Right atrium auricular region (tissue), 2 donors: ENCODE results near the gene FSIP1. TPM values are rescaled to one million over a fixed set of nuclear protein-coding genes. Genes with fewer than 3 reads are reported as not detected.

Experiments
- DNase-seq: peaks from one replicate; pipeline ENCODE4 v3.0.0-alpha.2; 2019; ENCODE audit warnings: low spot score
- H3K27ac ChIP-seq, 2 donors: fragments of 200-600 bp; sonication (generic); 1 replicate in 1 of 2; 2 replicates in 1 of 2; pipeline ENCODE4 v1.5.1; 2016 to 2019
- H3K27me3 ChIP-seq, 2 donors: fragments of 200-600 bp; sonication (generic); one replicate each; pipeline versions ENCODE4 v1.5.1 to v1.6.0; 2017 to 2019
- H3K36me3 ChIP-seq: fragments of 200-600 bp; sonication (generic); one replicate; pipeline ENCODE4 v1.5.1; 2016
- H3K4me1 ChIP-seq, 2 donors: fragments of 200-600 bp; sonication (generic); one replicate each; pipeline versions ENCODE4 v1.5.1 to v1.6.0; 2017 to 2019
- H3K4me3 ChIP-seq, 2 donors: fragments of 200-600 bp; sonication (generic); 1 replicate in 1 of 2; 2 replicates in 1 of 2; pipeline ENCODE4 v1.5.1; 2017 to 2019; ENCODE audit warnings: mild to moderate bottlenecking in 1 of 2, moderate library complexity in 1 of 2
- H3K9me3 ChIP-seq, 2 donors: fragments of 200-600 bp; sonication (generic); one replicate each; pipeline ENCODE4 v1.5.1; 2019
- total RNA-seq, 2 donors: library from RNA; depleted of rRNA; stranded (reverse); fragments of >200 nt; gene quantifications; one replicate each; pipeline ENCODE4 v1.1.0, GENCODE V29; 2016
- TF ChIP-seq, protein P1 (sequence below), 2 donors: fragments of 200-600 bp; sonication (generic); IDR thresholded peaks; one replicate each; pipeline ENCODE4 v1.5.1; 2019; ENCODE audit warnings: antibody characterized with exemption in 2 of 2

FSIP1 gene
- total RNA-seq, 2 donors from 2014 or later, result 0.24 TPM; not detected in 1

DNA sequence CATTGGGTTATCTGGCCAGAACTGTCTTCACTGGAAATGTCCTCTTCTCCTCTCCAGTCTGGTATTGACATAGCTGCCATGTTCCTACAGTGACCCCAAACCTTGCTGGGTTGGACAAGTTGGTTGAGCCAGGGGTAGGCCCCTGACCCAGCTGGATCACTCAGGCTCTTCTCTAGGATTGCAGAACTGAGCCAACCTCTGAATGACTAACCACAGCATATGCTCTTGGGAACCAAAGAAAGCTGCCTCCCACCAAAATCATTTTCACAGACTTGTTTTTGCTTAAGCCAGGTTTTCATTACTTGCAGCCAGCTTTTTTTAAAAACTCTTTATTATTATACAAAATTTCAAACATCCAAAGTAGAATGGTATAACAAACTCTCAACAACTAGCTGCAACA is 41.4 kb downstream of the FSIP1 start:
- Histone ChIP-seq H3K4me3 (no peak overlapping the region), H3K36me3 (no peaks in the 10 kb centered on the region)
- DNase-seq, result no peak

DNA sequence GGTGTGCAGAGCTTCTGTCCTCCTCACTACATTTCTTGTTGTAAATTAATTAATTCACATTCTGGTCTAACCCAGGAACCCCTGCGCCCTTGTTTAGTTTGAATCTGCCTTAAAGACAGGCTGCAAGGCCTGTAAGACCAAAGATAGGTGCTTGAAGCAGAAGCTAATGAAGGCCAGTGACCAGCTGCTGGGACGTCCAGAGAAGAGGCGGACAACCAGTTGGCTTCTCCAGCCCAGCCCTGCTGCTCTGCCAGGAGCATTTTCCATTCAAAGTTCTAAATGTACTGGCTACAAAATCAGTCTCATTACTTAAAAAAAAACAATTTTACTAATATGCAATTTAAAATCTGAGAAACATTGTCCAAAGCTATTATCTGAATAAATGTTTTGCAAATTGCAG is 43.6 kb downstream of the FSIP1 start:
- Histone ChIP-seq H3K4me3 (no peak overlapping the region), H3K36me3 (no peaks in the 10 kb centered on the region), H3K27ac (no peak overlapping the region), H3K27me3 (no peaks in the 10 kb centered on the region), H3K9me3 (no peaks in the 10 kb centered on the region), H3K4me1 (no peaks in the 10 kb centered on the region)
- TF ChIP-seq, protein P1, sequence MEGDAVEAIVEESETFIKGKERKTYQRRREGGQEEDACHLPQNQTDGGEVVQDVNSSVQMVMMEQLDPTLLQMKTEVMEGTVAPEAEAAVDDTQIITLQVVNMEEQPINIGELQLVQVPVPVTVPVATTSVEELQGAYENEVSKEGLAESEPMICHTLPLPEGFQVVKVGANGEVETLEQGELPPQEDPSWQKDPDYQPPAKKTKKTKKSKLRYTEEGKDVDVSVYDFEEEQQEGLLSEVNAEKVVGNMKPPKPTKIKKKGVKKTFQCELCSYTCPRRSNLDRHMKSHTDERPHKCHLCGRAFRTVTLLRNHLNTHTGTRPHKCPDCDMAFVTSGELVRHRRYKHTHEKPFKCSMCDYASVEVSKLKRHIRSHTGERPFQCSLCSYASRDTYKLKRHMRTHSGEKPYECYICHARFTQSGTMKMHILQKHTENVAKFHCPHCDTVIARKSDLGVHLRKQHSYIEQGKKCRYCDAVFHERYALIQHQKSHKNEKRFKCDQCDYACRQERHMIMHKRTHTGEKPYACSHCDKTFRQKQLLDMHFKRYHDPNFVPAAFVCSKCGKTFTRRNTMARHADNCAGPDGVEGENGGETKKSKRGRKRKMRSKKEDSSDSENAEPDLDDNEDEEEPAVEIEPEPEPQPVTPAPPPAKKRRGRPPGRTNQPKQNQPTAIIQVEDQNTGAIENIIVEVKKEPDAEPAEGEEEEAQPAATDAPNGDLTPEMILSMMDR (IDR thresholded peaks at IDR 0.05), result no peak
- DNase-seq, result no peak

More for the DNA sequence above, 41.4 kb downstream of the FSIP1 start:
- TF ChIP-seq, protein P1 (IDR thresholded peaks at IDR 0.05), result no peak
- no peaks in the 10 kb centered on the region for H3K4me1 ChIP-seq
- H3K27ac ChIP-seq, result no peak overlapping the region
- no peaks in the 10 kb centered on the region for H3K27me3 ChIP-seq
- no peaks in the 10 kb centered on the region for H3K9me3 ChIP-seq

DNA sequence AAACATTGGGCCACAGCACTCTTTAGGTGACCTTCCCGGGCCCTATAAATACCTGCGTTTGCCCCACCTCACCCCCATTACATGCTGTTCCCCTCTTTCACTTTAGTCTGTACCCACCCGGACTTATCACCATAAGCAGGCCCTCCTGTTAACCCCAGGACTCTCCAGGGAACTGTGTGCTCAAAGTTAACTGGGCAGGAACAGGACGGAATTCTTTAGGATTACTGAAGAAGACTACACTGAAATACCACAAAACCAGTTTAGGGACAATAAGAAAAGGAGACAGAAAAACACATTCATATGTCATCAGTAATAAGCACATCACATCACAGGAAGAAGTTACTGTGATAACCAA is 45.5 kb downstream of the FSIP1 start:
- Histone ChIP-seq H3K9me3 (no peaks in the 10 kb centered on the region), H3K36me3 (no peaks in the 10 kb centered on the region), H3K4me3 (no peak overlapping the region), H3K27me3 (no peaks in the 10 kb centered on the region), H3K4me1 (no peaks in the 10 kb centered on the region), H3K27ac (no peak overlapping the region)
- TF ChIP-seq, protein P1 (IDR thresholded peaks at IDR 0.05), result no peak
- no peak for DNase-seq

DNA sequence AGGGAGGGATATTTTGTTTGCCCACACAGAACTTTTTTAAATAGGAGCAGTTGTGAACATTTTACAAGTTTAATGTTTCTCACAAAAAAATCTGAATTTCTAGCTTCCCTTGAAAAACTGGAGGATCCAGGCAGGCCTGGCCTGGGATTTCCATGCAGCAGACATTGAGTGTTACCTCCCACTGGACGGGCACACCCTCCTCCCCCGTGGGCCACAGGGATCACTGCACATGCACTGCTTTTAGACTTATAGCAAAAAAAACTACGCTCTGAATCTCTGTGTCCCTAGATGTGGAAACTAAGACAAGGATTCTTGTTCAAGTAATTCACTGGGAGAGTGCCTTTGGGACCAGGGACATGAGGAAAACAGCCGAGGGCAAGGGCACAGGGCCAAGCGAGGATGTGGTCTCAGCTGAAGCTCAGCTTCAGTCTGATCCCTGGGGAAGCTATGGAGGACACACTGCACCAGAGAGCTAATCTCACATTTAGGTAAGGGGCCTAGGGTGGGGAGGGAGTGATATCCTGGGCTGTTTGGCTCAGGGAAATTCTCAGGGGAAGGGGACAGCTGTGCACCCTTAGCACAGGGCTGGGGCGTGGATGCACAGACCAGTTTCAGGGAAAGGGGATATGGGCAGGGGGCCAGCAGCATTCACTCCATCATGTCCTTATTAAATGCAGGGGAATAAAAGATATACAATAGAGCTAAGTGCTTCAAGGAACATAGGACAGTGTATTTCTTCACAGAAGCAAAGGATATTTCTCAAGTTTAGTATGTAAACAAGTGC is 46.0 kb downstream of the FSIP1 start:
- H3K27me3 ChIP-seq, result no peaks in the 10 kb centered on the region
- no peaks in the 10 kb centered on the region for H3K9me3 ChIP-seq
- no peaks in the 10 kb centered on the region for H3K36me3 ChIP-seq
- H3K4me1 ChIP-seq, result no peaks in the 10 kb centered on the region
- H3K27ac ChIP-seq, result peak overlapping the region in 1 of 2 donors; percentile 1
- H3K4me3 ChIP-seq, result no peak overlapping the region
- TF ChIP-seq, protein P1 (IDR thresholded peaks at IDR 0.05), result no peak
- DNase-seq, result no peak

DNA sequence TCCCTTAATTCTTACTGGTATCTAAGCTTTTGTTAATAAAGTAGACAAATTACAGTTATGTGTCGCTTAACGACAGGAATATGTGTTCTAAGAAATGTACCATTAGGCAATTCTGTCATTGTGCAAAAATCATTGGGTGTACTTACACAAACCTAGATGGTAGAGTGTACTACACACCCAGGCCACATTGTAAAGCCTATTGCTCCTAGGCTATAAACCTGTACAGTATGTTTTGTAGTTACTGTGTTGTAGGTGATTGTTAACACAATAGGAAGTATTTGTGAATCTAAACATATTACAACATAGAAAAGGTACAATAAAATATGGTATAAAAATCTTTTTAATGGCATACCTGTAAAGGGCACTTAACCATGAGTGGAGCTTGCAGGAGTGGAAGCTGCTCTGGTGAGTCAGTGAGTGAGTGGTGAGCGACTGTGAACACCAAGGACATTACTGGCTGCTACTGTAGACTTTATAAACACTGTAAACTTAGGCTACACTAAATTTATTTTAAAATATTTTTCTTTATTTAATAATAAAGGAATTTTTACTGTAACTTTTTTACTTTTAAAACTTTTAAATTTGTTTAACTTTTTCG is 47.4 kb downstream of the FSIP1 start:
- Histone ChIP-seq H3K27me3 (no peaks in the 10 kb centered on the region), H3K27ac (no peak overlapping the region), H3K4me3 (no peak overlapping the region), H3K4me1 (no peaks in the 10 kb centered on the region), H3K36me3 (no peaks in the 10 kb centered on the region), H3K9me3 (no peaks in the 10 kb centered on the region)
- TF ChIP-seq, protein P1 (IDR thresholded peaks at IDR 0.05), result no peak
- DNase-seq, result no peak
